ENCODE data around the gene CPM.
A peak's percentile ranks its signal among the peaks of the same experiment; 100 is the strongest.

The CPM gene

DNA sequence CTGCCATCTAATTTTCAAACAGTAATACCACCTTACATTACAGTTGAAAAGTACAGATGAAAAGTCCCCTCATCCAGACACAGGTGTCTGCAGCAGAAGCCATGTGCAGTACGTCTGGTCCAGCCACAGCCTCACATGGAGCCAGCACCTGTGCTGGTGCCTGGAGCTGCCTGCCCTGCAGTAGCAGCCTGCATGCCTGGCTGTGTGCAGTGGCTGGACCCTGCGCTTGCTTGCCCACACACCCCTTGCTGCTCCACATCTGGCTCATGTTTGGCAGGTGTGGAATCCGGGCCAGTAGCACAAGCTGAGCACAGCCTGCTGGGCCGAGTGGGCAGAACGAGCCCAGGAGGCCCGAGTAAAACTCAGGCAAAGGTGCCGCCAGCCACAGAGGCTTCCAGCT lies 21.8 kb upstream of the CPM start:
- DNase-seq = no peak

- DNase-seq = no peak
These were observed 20.6 kb upstream of the CPM start for GRCh38 chr12:68953536-68953935.

GRCh38 chr12:68951652-68952051 lies 18.7 kb upstream of the CPM start:
- DNase-seq = no peak

GRCh38 chr12:68950511-68950910 lies 17.5 kb upstream of the CPM start:
- no peak for DNase-seq

- DNase-seq = no peak
These were observed 12.3 kb upstream of the CPM start for GRCh38 chr12:68945255-68945654.

DNA sequence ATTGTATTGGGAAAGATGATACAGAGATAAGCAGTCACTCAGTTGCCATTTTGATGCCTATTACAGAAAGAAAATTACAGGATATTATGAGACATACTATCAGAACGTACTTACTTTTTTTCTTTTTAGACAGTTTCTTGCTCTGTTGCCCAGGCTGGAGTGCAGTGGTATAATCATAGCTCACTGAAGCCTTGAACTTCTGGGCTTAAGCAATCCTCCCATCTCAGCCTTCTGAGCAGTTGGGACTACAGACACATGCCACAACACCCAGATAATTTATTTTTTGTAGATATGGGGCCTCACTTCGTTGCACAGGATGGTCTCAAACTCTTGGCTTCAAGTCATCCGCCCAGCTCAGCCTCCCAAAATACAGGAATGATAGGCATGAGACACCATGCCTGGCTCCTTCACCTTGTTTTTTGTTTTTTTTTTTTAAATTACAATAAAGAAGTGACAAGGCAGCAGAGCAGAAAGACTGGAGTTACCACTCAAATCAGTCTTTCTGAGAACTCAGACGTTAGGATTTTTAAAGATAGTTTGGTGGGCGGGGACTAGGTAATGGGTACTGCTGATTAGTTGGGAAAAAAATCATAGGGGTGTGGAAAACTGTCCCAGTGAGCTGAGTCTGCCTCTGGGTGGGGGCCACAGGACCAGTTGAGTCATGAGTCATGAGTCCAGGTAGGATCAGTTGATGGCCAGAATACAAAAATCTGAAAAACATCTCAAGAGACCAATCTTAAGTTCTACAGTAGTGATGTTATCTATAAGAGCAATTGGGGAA lies 11.5 kb upstream of the CPM start:
- no peak for DNase-seq

DNA sequence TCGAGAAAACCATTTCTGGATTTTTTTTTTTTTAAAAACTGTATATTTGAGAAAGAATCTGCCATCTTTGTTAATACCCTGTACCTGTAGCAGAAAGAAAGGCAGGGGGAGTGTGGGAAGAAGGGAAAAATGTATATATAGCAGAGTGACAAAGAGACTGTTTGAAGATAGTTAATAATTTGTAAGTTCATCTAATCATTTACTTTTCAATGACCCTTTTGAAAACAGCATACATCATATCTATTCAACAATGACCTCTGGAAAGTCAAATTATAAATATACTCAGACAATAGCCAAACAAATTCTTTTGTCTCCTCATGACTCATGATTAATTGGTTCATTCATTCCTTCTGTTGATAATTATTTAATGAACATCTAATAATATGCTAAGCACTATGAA lies 10.9 kb upstream of the CPM start:
- DNase-seq = no peak

- no peak for DNase-seq
These were observed 7.8 kb upstream of the CPM start for GRCh38 chr12:68940731-68941130.

DNA sequence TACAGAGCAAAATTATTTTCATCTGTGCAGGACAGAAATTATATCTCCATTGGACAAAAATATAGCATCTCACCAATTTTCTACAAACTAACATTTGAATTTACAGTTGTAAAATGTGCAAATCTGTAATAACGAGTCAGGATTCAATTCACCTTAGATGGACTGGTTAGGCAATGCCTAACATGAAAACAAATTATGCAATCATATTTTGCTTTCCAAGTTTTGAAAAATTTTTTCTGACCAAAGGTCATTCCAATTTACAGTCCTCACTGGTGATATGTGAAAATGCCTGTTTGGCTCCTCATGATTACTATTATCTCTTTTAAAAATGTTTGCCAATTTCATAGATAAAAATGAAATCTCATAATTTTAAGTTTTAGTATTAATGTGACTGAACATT lies 6.5 kb upstream of the CPM start:
- DNase-seq = no peak

- DNase-seq = no peak
These were observed 1.4 kb upstream of the CPM start for GRCh38 chr12:68934392-68934791.

DNA sequence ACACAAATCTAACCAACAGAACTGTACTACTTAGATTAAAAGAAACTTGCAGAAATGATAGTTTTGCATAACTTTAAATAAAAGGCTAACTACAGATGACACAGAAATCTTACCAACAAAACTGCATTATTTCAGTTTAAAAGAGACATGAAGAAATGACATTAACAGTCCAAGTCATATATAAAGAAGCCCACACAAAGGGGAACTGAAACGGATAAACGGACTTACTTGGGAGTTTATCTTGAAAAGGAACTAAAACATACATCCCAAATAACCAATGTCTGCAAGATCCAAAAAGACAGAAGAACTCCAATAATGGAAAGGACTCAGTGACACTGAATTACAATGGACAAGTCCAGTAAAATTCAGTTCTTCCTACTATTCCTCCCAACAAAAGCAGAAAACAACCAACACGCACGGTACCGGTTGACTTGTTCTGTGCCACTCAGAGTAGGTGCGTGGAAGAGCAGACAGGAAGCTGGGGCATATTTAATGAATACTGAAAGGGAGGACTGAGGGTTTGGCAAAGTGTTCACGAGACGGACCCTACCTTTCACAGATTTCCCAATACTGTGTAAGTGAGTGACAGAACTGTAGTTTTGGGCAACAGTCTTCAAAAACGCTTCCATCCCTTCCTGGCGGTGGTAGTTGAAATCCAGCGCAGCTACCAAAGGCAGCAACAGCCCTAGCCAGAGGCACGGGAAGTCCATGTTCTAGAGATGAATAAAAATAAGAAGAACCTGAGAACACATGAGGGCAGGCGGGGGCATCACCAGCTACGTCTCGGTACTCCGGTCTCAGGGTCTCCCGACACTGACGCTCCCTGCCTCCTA lies 627 bp downstream of the CPM start:
- peak; percentile 5 for DNase-seq

GRCh38 chr12:68930178-68930577 lies 2.8 kb downstream of the CPM start:
- DNase-seq = no peak

- DNase-seq = no peak
These were observed 8.4 kb downstream of the CPM start for GRCh38 chr12:68924546-68924945.

GRCh38 chr12:68919581-68920239 lies 13.3 kb downstream of the CPM start:
- no peak for DNase-seq

- DNase-seq = no peak
These were observed 14.0 kb downstream of the CPM start for GRCh38 chr12:68918960-68919359.

DNA sequence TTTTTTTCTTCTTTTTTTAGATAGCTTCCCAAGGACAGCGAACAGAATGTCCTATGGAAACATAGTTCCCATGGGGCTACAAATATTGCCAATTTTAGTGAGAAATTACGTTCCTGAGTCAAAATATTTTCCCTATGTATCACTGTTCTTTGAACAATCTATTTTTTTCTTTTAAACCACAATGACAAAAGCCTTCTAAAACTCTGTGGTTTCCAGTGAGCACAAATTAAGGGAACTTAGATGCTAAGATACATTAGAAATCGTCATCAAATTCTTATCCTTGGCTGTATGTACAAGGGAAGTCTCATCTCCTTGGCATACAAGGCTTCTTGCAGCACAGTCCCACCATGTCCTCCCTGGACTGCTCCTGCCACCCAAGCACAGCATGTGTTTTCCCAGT lies 17.9 kb downstream of the CPM start:
- no peak for DNase-seq

DNA sequence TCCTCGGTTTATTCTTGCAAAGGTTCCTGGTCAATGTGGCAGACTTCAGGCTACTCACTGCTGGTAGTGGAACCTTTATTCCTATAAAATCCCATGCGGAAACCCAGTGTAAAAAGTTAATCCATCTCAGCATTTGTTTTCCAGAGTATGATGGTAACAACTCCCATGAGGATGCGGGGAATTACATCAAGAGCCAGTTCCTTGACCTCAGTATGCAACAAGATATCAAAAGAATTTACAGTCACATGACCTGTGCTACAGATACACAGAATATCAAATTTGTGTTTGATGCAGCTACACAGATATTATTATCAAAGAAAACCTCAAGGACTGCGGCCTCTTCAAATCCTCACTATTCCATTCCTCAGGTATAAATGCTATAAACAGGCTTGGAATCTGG lies 19.3 kb downstream of the CPM start:
- no peak for DNase-seq

- DNase-seq = no peak
These were observed 20.1 kb downstream of the CPM start for GRCh38 chr12:68912916-68913315.

GRCh38 chr12:68911197-68911718 lies 21.7 kb downstream of the CPM start:
- DNase-seq = no peak

DNA sequence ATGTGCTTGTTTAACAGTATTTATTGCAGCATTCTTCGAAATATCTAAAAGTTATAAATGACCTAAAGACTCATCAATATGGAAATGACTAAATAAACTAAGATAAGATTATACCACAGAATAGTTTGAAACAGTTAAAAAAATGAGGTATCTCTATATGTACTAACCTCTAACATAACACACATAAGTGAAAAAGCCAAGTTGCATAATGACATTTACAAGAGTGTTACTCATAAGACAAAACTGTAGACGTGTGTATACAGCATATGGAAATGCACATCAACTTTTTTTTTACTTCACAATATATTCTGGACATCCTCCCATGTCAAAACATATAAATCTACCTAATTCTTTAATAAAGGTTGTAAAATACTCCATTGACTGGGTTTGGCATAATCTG lies 22.8 kb downstream of the CPM start:
- no peak for DNase-seq

DNA sequence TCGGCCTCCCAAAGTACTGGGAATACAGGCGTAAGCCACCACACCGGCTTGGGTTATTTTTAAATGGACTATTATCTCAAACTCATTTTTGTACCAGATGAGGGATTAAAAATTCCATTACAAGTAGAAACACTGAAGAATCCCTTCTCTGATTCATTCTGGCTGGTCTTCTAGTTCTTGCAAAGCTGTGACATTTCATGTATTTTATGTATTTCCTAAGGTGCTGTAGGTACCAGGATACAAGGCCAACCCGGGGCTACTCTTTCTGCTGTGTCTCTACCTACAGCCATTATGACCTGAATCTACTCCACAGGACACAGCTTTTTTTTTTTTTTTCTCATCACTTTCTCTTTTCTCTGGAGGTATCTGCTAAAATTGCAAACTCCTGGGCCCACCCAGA lies 24.9 kb downstream of the CPM start:
- no peak for DNase-seq

GRCh38 chr12:68905733-68906132 lies 27.2 kb downstream of the CPM start:
- no peak for DNase-seq

DNA sequence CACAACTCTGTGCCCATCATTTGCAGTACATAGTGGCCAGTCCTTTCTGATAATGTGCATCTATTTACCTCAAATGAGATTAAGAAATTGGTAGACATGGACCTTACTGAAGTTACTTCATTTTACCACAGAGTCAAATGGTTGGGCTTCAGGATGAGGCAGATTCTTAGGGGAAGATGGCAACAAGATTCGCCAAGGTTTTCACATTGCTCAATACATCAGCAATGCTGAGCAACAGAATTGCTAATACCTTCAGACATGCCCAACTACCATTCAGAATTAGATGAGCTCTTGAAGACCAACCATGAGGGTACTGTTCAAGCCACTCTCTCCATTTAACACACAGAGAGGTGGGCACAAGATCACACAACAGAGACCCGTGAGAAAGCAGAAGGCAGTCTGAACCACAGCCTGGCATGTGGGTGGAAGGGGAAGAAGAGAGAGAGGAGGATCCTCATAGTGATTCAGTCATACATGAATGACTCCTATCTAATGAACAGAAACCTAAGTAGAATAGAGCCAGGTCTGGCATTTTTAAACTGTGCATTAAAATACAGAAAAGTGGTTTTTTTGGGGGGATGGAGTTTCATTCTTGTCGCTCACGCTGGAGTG lies 28.5 kb downstream of the CPM start:
- DNase-seq = no peak

All from activated CD4-positive, alpha-beta T cell treated with anti-CD3 and anti-CD28 coated beads, Interleukin-2, amount 50 U/mL, for 1 hour (primary cell).